Large intestine (tissue), 3 donors: ENCODE data around the gene XRRA1. TPM values are rescaled to one million over a fixed set of nuclear protein-coding genes. Genes with fewer than 3 reads are reported as not detected.

ENCODE experiments used
- DNase-seq, 2 donors: peaks; one replicate each; pipeline versions ENCODE4 v3.0.0 to v3.0.0-alpha.2; 2013
- H3K27ac ChIP-seq: one replicate; pipeline ENCODE4 v1.5.1; 2013; ENCODE audit warnings: low read length
- H3K27me3 ChIP-seq: 2 replicates; pipeline ENCODE4 v1.6.1; 2013; ENCODE audit warnings: low read length; ENCODE audit not compliant: control insufficient read depth, insufficient read depth
- H3K36me3 ChIP-seq: 2 replicates; pipeline ENCODE4 v1.6.1; 2013; ENCODE audit warnings: low read length; ENCODE audit not compliant: control insufficient read depth, insufficient read depth
- H3K4me1 ChIP-seq: one replicate; pipeline ENCODE4 v1.6.1; 2013; ENCODE audit warnings: low read length; ENCODE audit not compliant: control insufficient read depth, insufficient read depth
- H3K4me3 ChIP-seq: one replicate; pipeline ENCODE4 v1.5.1; 2013; ENCODE audit warnings: low read length
- H3K9me3 ChIP-seq: one replicate; pipeline ENCODE4 v1.6.1; 2013; ENCODE audit warnings: mild to moderate bottlenecking, low read depth, low read length, moderate library complexity; ENCODE audit not compliant: control insufficient read depth
- WGBS: methylation state at CpG from one replicate; pipeline ENCODE4 v1.1.5; 2013; ENCODE audit warnings: low lambda C conversion rate; ENCODE audit not compliant: insufficient coverage; 5-methylcytosine and 5-hydroxymethylcytosine counted together
- polyA plus RNA-seq: library from polyadenylated mRNA; unstranded; fragments of 120-200 nt; gene quantifications from one replicate; pipeline ENCODE4 v1.2.1, GENCODE V29; 2013

The XRRA1 gene
- polyA plus RNA-seq, 1 donor: 17.3 TPM

GRCh38 chr11:74951226-74951625 lies 2.3 kb upstream of the XRRA1 start:
- no peaks in the 10 kb centered on the region for H3K9me3 ChIP-seq
- H3K27ac ChIP-seq: no peak overlapping the region
- DNase-seq: no peak
- 100% methylated on average over 1 of the region's 8 CpGs for WGBS
- H3K27me3 ChIP-seq: no peaks in the 10 kb centered on the region
- H3K4me3 ChIP-seq: no peak overlapping the region
- peaks cover 6% of the 10 kb centered on the region for H3K4me1 ChIP-seq
- H3K36me3 ChIP-seq: peaks cover 6% of the 10 kb centered on the region

DNA sequence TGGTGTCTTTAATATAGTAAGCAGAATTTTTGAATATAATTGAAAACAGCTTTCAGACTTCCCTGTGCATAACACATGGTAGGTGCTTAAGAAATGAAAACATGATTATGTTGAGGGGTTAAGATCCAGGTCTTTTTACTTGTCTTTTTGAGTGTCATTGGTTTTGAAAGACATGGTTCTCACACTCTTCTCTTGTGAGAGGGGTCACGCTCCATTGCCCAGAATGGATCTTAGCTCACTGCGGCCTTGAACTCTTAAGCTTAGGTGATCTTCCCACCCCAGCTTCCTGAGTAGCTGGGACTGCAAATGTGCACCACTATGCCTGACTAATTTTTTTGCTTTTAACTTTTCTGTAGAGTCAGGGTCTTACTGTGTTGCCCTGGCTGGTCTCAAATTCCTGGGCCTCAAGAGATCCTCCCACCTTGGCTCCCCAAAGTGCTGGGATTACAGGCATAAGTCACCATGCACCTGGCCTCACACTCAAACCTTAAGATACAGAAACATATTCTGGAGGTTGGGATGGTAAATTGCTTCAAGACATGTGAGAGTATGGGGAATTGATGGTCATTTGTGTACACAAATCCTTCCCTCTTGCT lies 1.6 kb upstream of the XRRA1 start:
- Histone ChIP-seq H3K36me3 (peaks cover 6% of the 10 kb centered on the region), H3K4me3 (peak overlapping the region; percentile 90), H3K27ac (no peak overlapping the region), H3K27me3 (no peaks in the 10 kb centered on the region), H3K9me3 (no peaks in the 10 kb centered on the region), H3K4me1 (peaks cover 6% of the 10 kb centered on the region)
- no CpG with 5 or more reads among the region's 2 CpGs for WGBS
- DNase-seq: no peak

- Histone ChIP-seq H3K4me1 (peaks cover 6% of the 10 kb centered on the region), H3K27ac (no peak overlapping the region), H3K27me3 (no peaks in the 10 kb centered on the region), H3K9me3 (no peaks in the 10 kb centered on the region), H3K4me3 (peak overlapping the region; percentile 90), H3K36me3 (peaks cover 7% of the 10 kb centered on the region)
- DNase-seq: no peak
- 4% methylated on average over 5 of the region's 6 CpGs for WGBS
Observed at GRCh38 chr11:74949753-74950137, 854 bp upstream of the XRRA1 start.

DNA sequence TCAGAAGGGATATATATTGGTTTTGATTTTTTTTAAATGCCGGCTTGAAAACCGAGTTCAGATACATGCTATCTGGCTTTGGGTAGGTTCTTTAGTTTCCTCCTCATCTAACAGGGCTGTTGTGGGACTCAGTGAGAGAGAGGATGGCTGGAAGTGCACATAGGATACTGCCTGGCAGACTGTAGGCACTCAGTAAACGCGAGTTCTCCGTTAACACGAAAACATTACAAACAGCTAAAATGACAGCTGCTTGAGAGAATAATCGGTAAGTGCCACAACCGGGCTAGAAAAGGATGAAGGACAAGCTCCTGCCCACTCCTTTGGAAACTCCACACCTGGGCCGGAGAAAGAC lies 369 bp downstream of the XRRA1 start:
- no peaks in the 10 kb centered on the region for H3K9me3 ChIP-seq
- no CpG with 5 or more reads among the region's 9 CpGs for WGBS
- peak overlapping the region; percentile 80 for H3K27ac ChIP-seq
- peak overlapping the region; percentile 90 for H3K4me3 ChIP-seq
- H3K27me3 ChIP-seq: no peaks in the 10 kb centered on the region
- peaks cover 17% of the 10 kb centered on the region for H3K36me3 ChIP-seq
- DNase-seq: no peak
- H3K4me1 ChIP-seq: peaks cover 6% of the 10 kb centered on the region

- H3K9me3 ChIP-seq: no peaks in the 10 kb centered on the region
- no peaks in the 10 kb centered on the region for H3K27me3 ChIP-seq
- H3K36me3 ChIP-seq: peaks cover 67% of the 10 kb centered on the region
- no peaks in the 10 kb centered on the region for H3K4me1 ChIP-seq
- DNase-seq: no peak
- H3K4me3 ChIP-seq: no peak overlapping the region
- WGBS: 100% methylated on average over 3 of the region's 5 CpGs
- H3K27ac ChIP-seq: no peak overlapping the region
Observed at GRCh38 chr11:74942073-74942759, 6.7 kb downstream of the XRRA1 start.

DNA sequence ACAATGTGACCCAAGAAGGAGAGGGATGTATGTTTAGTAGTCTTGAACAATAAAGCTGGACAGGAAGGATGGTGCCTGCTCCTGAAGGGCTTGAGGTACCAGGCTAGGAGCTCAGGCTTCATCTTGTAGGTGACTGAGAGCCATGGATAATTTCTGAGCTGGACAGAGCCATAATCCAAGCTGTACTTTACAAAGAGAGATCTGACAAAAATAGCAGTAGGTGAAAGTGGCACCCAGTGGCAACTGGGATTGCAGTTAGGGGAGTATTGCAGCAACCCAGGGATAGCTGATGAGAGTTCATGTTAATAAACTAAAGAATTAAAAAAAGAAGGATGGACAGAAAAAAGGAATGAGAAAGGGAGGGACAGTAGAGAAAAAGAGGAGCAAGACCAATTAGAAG lies 7.4 kb downstream of the XRRA1 start:
- no peaks in the 10 kb centered on the region for H3K4me1 ChIP-seq
- no peak for DNase-seq
- H3K36me3 ChIP-seq: peaks cover 74% of the 10 kb centered on the region
- no peak overlapping the region for H3K27ac ChIP-seq
- H3K27me3 ChIP-seq: no peaks in the 10 kb centered on the region
- H3K9me3 ChIP-seq: no peaks in the 10 kb centered on the region
- no peak overlapping the region for H3K4me3 ChIP-seq

DNA sequence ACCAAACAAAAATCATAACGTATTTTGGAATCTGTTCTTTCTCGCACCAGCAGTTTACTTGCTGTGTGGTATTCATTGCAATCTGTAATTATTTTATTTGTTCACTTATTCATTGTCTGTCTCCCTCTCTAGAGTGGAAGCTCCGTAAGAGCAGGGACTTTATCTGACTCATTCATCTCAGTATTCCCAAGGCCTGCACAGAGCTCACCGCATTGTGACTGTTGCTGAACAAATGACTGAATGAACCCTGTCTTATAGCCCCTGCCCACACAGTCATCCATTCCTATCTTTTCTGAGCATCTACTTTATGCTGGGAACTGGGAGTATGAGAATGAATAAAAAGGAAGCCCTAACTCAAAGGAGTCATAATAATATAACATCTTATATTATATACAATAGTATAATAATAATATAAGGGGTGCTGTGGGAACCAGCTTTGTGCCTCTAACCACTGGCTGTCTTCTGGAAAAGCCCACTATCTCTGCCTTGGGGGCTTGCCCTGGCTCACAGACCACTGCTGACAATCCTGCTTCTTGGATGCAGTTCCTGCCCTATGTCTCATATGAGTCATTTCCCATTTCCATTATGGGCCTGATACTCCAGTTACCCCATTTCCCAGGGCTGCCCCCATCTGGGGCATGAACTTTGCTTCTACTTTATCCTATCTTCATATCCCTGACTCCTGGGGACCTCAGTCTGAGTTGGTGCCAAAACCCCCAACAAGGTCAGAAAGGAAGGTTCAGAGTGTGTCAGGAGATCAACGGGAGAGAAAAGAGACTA lies 11.0 kb downstream of the XRRA1 start:
- WGBS: 100% methylated on average over 2 of the region's 5 CpGs
- no peaks in the 10 kb centered on the region for H3K4me1 ChIP-seq
- H3K4me3 ChIP-seq: no peak overlapping the region
- no peak for DNase-seq
- no peak overlapping the region for H3K27ac ChIP-seq
- no peaks in the 10 kb centered on the region for H3K27me3 ChIP-seq
- H3K36me3 ChIP-seq: peaks cover 87% of the 10 kb centered on the region
- H3K9me3 ChIP-seq: no peaks in the 10 kb centered on the region

- Histone ChIP-seq H3K36me3 (peaks cover 88% of the 10 kb centered on the region), H3K4me3 (no peak overlapping the region), H3K9me3 (no peaks in the 10 kb centered on the region), H3K4me1 (no peaks in the 10 kb centered on the region), H3K27ac (no peak overlapping the region), H3K27me3 (no peaks in the 10 kb centered on the region)
- WGBS: no CpG with 5 or more reads among the region's 5 CpGs
- DNase-seq: no peak
Observed at GRCh38 chr11:74936976-74937375, 11.9 kb downstream of the XRRA1 start.

DNA sequence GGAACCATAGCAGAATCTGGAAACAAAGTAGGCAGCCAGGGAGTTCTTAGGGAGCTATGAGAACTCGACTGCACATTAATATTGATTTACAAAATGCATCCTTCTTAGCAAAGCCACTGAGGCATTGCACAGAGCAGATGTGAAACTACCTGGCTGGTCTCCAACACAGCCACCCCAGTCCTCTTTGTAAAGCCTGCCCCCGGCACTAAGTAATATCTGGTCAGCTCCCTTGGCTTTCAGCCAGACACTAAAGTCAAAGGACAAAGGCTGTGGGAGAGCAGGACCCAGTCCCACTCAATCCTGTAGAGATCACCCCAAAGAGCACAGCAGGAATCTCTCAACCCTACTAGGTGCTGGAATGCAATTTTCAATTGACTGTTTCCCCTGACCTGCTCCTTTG lies 12.8 kb downstream of the XRRA1 start:
- Histone ChIP-seq H3K27me3 (no peaks in the 10 kb centered on the region), H3K36me3 (peaks cover 82% of the 10 kb centered on the region), H3K27ac (no peak overlapping the region), H3K4me3 (no peak overlapping the region), H3K4me1 (no peaks in the 10 kb centered on the region), H3K9me3 (no peaks in the 10 kb centered on the region)
- no CpG with 5 or more reads among the region's 2 CpGs for WGBS
- DNase-seq: no peak

GRCh38 chr11:74935285-74935684 lies 13.6 kb downstream of the XRRA1 start:
- Histone ChIP-seq H3K4me1 (no peaks in the 10 kb centered on the region), H3K4me3 (no peak overlapping the region), H3K27ac (no peak overlapping the region), H3K9me3 (no peaks in the 10 kb centered on the region), H3K27me3 (no peaks in the 10 kb centered on the region), H3K36me3 (peaks cover 77% of the 10 kb centered on the region)
- 60% methylated on average over 1 of the region's 2 CpGs for WGBS
- no peak for DNase-seq
